GM23248 (cell line): ENCODE results near the gene FUNDC2. TPM values are rescaled to one million over a fixed set of nuclear protein-coding genes. Genes with fewer than 3 reads are reported as not detected.

Source experiments
- DNase-seq: peaks from one replicate; pipeline ENCODE4 v3.0.0-alpha.2; 2015
- H2AFZ ChIP-seq: fragments of 200-600 bp; sonication (generic); 2 replicates; pipeline ENCODE4 v1.6.1; 2016; ENCODE audit warnings: antibody characterized with exemption
- H3F3A ChIP-seq: fragments of 200-600 bp; sonication (generic); 2 replicates; pipeline ENCODE4 v1.6.1; 2016; ENCODE audit warnings: mild to moderate bottlenecking, antibody characterized with exemption, mixed run types; ENCODE audit not compliant: insufficient read depth
- H3K27ac ChIP-seq: fragments of 200-600 bp; sonication (generic); 2 replicates; pipeline ENCODE4 v1.5.1; 2016; ENCODE audit warnings: mild to moderate bottlenecking
- H3K27me3 ChIP-seq: fragments of 200-600 bp; sonication (generic); replicated peaks from 2 replicates; pipeline ENCODE4 v1.6.1; 2016; ENCODE audit warnings: mild to moderate bottlenecking; ENCODE audit not compliant: insufficient read depth
- H3K36me3 ChIP-seq: fragments of 200-600 bp; sonication (generic); 2 replicates; pipeline ENCODE4 v1.6.1; 2016; ENCODE audit warnings: low read depth, mild to moderate bottlenecking
- H3K4me1 ChIP-seq: fragments of 200-600 bp; sonication (generic); 2 replicates; pipeline ENCODE4 v1.6.1; 2016; ENCODE audit warnings: mild to moderate bottlenecking; ENCODE audit not compliant: insufficient read depth
- H3K4me2 ChIP-seq: fragments of 200-600 bp; sonication (generic); one replicate; pipeline ENCODE4 v1.6.1; 2016; ENCODE audit warnings: mild to moderate bottlenecking; ENCODE audit not compliant: unreplicated experiment
- H3K4me3 ChIP-seq: fragments of 200-600 bp; sonication (generic); 2 replicates; pipeline ENCODE4 v1.5.1; 2016; ENCODE audit warnings: mild to moderate bottlenecking
- H3K79me2 ChIP-seq: fragments of 200-600 bp; sonication (generic); 2 replicates; pipeline ENCODE4 v1.6.1; 2016; ENCODE audit warnings: mild to moderate bottlenecking; ENCODE audit not compliant: insufficient read depth
- H3K9ac ChIP-seq: fragments of 200-600 bp; sonication (generic); 2 replicates; pipeline ENCODE4 v1.6.1; 2016; ENCODE audit warnings: mild to moderate bottlenecking
- H3K9me2 ChIP-seq: fragments of 200-600 bp; sonication (generic); 2 replicates; pipeline ENCODE4 v1.6.1; 2016; ENCODE audit warnings: mixed run types, mild to moderate bottlenecking, moderate library complexity; ENCODE audit not compliant: insufficient read depth
- H3K9me3 ChIP-seq: fragments of 200-600 bp; sonication (generic); one replicate; pipeline ENCODE4 v1.6.1; 2017; ENCODE audit warnings: low read depth
- H4K20me1 ChIP-seq: fragments of 200-600 bp; sonication (generic); 2 replicates; pipeline ENCODE4 v1.6.0; 2016; ENCODE audit not compliant: insufficient read depth
- EZH2 ChIP-seq: fragments of 200-600 bp; sonication (generic); IDR thresholded peaks from 2 replicates; pipeline ENCODE4 v1.6.1; 2018; ENCODE audit warnings: antibody characterized with exemption, mild to moderate bottlenecking; ENCODE audit not compliant: insufficient read depth, poor library complexity, severe bottlenecking
- EZH2phosphoT487 ChIP-seq: fragments of 200-600 bp; sonication (generic); IDR thresholded peaks from 2 replicates; pipeline ENCODE4 v1.6.1; 2018; ENCODE audit warnings: antibody characterized with exemption, moderate library complexity, mild to moderate bottlenecking, low read depth; ENCODE audit not compliant: insufficient read depth
- WGBS, 2 experiments: methylation state at CpG; one replicate each; pipeline ENCODE4 v1.1.6; 2015 to 2017; ENCODE audit warnings: low lambda C conversion rate in 2 of 2, low coverage in 1 of 2; ENCODE audit errors: missing lambda C conversion rate in 2 of 2; 5-methylcytosine and 5-hydroxymethylcytosine counted together
- in situ Hi-C: fragments of 300-500 bp; cut with MboI; formaldehyde crosslinking; loops from 2 replicates; pipeline ENCODE4 v1.15.0; 2020
- polyA plus RNA-seq: library from polyadenylated mRNA; unstranded; fragments of >200 nt; fragmentation: Nextera tagmentation; extraction: Ambion mirVana; gene quantifications from 2 replicates; pipeline ENCODE4 v1.2.1, GENCODE V29; 2016
- total RNA-seq: library from RNA; depleted of rRNA; stranded (reverse); fragments of >200 nt; shearing (Covaris generic); gene quantifications from 2 replicates; pipeline ENCODE4 v1.2.3, GENCODE V29; 2014

FUNDC2 gene
- total and polyA plus RNA-seq, 2 experiments from 2014 or later: 35.2 to 86.9 TPM

DNA sequence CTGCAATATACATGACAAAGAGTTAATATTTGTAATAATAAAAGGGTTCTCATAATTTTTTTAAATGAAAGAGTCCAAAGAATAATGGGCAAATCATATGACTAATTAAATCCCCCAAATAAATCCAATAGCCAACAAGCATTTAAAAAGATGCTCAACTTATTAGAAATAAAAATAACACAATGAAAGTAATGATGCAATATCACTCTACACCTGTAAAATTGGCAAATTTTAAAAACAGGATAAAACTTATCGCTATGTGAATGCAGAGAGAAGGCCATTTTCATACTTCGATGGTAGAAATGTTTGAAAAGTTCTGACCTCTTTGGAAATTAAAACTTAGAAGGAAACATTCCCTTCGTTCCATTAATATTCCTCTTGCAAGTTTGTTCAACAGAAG lies 6.1 kb upstream of the FUNDC2 start:
- WGBS, 2 experiments: 82% methylated on average over 3 of the region's 3 CpGs
- H3K27me3 ChIP-seq: no peaks in the 10 kb centered on the region
- TF ChIP-seq EZH2phosphoT487 (no peak), EZH2 (no peak)
- no peak overlapping the region for H3K4me2 ChIP-seq
- no peak overlapping the region for H2AFZ ChIP-seq
- H4K20me1 ChIP-seq: no peaks in the 10 kb centered on the region
- DNase-seq: no peak
- H3K27ac ChIP-seq: no peak overlapping the region
- H3K9me3 ChIP-seq: no peaks in the 10 kb centered on the region
- H3K4me3 ChIP-seq: no peak overlapping the region
- no peak overlapping the region for H3K9ac ChIP-seq
- no peaks in the 10 kb centered on the region for H3K79me2 ChIP-seq
- in situ Hi-C loops: no loop called here
- no peaks in the 10 kb centered on the region for H3F3A ChIP-seq
- no peaks in the 10 kb centered on the region for H3K4me1 ChIP-seq
- no peaks in the 10 kb centered on the region for H3K36me3 ChIP-seq
- no peaks in the 10 kb centered on the region for H3K9me2 ChIP-seq

DNA sequence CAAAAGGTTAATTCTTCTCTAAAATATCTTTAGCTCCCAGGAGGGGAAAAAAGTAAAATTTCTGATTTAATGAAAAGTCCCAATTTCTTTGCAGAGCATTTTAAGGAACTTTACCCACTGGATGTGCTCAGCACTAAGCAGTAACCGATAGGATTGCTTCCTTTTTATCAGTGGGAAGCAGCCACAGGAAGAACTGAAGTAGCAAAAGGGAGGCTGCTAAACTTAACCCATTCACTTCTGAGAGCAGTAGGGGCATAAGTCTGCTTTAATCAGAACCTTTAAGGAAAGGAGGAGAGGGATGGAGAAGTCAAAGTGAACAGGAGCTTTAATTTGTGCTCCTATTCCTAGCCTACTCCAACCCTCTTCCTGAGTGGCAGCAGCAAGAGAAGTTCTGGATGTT lies 4.1 kb upstream of the FUNDC2 start, which contains the start of gene F8:
Gene F8, minus strand, starts transcription at position 139 of the 400 bp plus-strand sequence. CDS start 171 bp downstream, outside the sequence.
- no peaks in the 10 kb centered on the region for H3K79me2 ChIP-seq
- no peaks in the 10 kb centered on the region for H3K27me3 ChIP-seq
- H3K9ac ChIP-seq: no peak within 1 kb of the TSS
- no peak within 1 kb of the TSS for H3K4me3 ChIP-seq
- H3K27ac ChIP-seq: no peak within 1 kb of the TSS
- H3K36me3 ChIP-seq: no peaks in the 10 kb centered on the region
- H3K9me3 ChIP-seq: no peaks in the 10 kb centered on the region
- peaks cover 4% of the 10 kb centered on the region; the same call in 1 of the 2 replicates for H3F3A ChIP-seq
- H3K9me2 ChIP-seq: no peaks in the 10 kb centered on the region
- no peaks in the 10 kb centered on the region for H4K20me1 ChIP-seq
- no peak within 1 kb of the TSS for H2AFZ ChIP-seq
- DNase-seq: no peak
- TF ChIP-seq EZH2 (no peak), EZH2phosphoT487 (no peak)
- no peaks in the 10 kb centered on the region for H3K4me1 ChIP-seq
- WGBS, 2 experiments: 11 to 13% methylated on average over 1 of the region's 1 CpG
- in situ Hi-C loops: no loop called here
- no peak within 1 kb of the TSS for H3K4me2 ChIP-seq

DNA sequence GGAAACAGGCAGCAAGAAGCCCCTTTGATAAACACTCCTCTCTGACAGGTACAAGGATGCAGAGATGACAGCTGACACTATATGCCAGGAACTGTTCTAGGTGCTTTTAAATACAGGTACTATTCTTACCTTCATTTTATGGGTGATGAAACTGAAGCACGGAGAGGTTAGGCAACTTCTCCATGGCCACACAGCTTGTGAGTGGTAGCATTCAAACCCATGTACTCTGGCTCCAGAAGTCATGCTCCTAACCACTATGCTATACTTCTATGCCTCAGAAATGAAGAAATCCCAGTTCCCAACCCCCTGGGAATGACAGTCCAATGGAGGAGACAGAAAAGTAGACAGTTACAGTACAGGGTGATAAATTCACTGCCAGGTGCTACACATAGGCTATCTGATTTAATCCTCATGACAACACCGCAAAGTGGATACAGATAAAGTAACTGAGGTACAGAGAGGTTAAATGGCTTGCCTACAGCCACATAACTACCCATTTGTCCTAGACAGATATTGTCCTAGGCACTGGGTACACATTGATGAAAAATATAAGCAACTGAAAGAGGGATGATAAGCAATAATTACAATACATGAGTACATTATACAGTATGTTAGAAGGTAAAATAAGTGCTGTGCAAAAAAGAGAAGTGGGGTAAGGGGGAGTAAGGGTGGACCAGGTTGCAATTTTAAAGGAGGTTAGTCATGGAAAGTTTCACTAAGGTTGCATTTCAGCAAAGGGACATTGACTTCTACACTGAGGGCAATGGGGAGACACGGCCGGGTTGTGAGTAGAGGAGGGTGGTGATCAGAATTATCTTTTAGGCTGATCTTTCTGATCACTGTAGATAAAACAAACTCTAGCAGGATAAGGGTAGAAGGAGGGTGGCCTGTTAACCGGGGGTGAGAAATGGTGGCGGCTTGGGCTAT lies 2.5 kb upstream of the FUNDC2 start:
- H3K9me3 ChIP-seq: no peaks in the 10 kb centered on the region
- peaks cover 18% of the 10 kb centered on the region; the same call in 1 of the 2 replicates for H3F3A ChIP-seq
- no peak overlapping the region for H3K4me3 ChIP-seq
- no peak for DNase-seq
- H3K27ac ChIP-seq: no peak overlapping the region
- no peaks in the 10 kb centered on the region for H3K9me2 ChIP-seq
- no peak overlapping the region for H3K4me2 ChIP-seq
- no peaks in the 10 kb centered on the region for H3K27me3 ChIP-seq
- H3K79me2 ChIP-seq: peaks cover 13% of the 10 kb centered on the region
- in situ Hi-C loops: no loop called here
- no peaks in the 10 kb centered on the region for H4K20me1 ChIP-seq
- H3K4me1 ChIP-seq: peaks cover 14% of the 10 kb centered on the region
- 48 to 56% methylated on average over 6 of the region's 6 CpGs for WGBS, 2 experiments
- H2AFZ ChIP-seq: no peak overlapping the region
- no peak for TF ChIP-seq EZH2
- TF ChIP-seq EZH2phosphoT487: no peak
- H3K9ac ChIP-seq: no peak overlapping the region
- no peaks in the 10 kb centered on the region for H3K36me3 ChIP-seq

DNA sequence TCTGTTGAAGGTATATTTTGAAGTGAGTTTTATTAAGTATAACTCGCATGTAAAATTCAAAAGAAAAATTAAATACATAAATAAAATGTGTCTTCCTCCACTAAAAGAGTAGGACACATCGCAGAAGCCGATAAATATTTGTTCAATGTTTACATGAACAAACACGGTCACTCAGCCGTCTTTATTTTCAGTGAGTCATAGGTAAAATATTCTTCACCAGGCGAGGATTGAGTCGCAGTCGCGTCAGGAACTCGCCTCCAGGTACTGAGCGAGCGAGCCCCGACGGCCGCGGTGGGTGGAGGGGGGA lies 271 bp upstream of the FUNDC2 start:
- Histone ChIP-seq H3K9me2 (no peaks in the 10 kb centered on the region), H3K79me2 (peaks cover 32% of the 10 kb centered on the region), H3K4me2 (peak overlapping the region; percentile 80), H3K27me3 (no peaks in the 10 kb centered on the region), H3K27ac (peak overlapping the region; percentile 100), H4K20me1 (no peaks in the 10 kb centered on the region), H3K4me1 (peaks cover 16% of the 10 kb centered on the region), H3K36me3 (no peaks in the 10 kb centered on the region), H3F3A (peaks cover 18% of the 10 kb centered on the region; the same call in 1 of the 2 replicates), H3K9ac (peak overlapping the region; percentile 100), H3K9me3 (no peaks in the 10 kb centered on the region), H3K4me3 (peak overlapping the region; percentile 92), H2AFZ (peak overlapping the region; percentile 83)
- in situ Hi-C loops: no loop called here
- 0 to 3% methylated on average over 10 of the region's 16 CpGs for WGBS, 2 experiments
- TF ChIP-seq EZH2: no peak
- no peak for TF ChIP-seq EZH2phosphoT487
- no peak for DNase-seq
